Neural cell (in vitro differentiated cells): ENCODE data around the gene RPL36.
"Not testable (repeated sequence)": the region's sequence is repeated elsewhere in the genome, so short reads cannot be mapped to it uniquely, and the experiment has no call there.

Experiments
- CTCF ChIP-seq: fragments of 450-650 bp; IDR thresholded peaks from 2 replicates; pipeline ENCODE4 v1.5.1; 2014; ENCODE audit warnings: antibody characterized with exemption, mild to moderate bottlenecking, moderate library complexity; ENCODE audit not compliant: poor library complexity, severe bottlenecking
- EP300 ChIP-seq: fragments of 450-650 bp; conservative IDR thresholded peaks from 2 replicates; pipeline ENCODE4 v1.6.1; 2014; ENCODE audit warnings: antibody characterized with exemption, mild to moderate bottlenecking, moderate library complexity; ENCODE audit not compliant: poor library complexity, severe bottlenecking
- EZH2 ChIP-seq: fragments of 200-600, 300-800 bp; shearing (Covaris generic), sonication (generic); IDR thresholded peaks from 2 replicates; pipeline ENCODE4 v1.6.1; 2014; ENCODE audit warnings: antibody characterized with exemption, low read length, borderline replicate concordance, mild to moderate bottlenecking; ENCODE audit not compliant: insufficient read depth, poor library complexity, severe bottlenecking
- MXI1 ChIP-seq: fragments of 450-650 bp; conservative IDR thresholded peaks from 2 replicates; pipeline ENCODE4 v1.6.1; 2014; ENCODE audit warnings: antibody characterized with exemption, mild to moderate bottlenecking; ENCODE audit not compliant: poor library complexity, severe bottlenecking
- POLR2AphosphoS5 ChIP-seq: IDR thresholded peaks from 2 replicates; pipeline ENCODE4 v1.6.1; 2012
- RAD21 ChIP-seq: fragments of 450-650 bp; conservative IDR thresholded peaks from 2 replicates; pipeline ENCODE4 v1.6.1; 2014; ENCODE audit warnings: antibody characterized with exemption, mild to moderate bottlenecking, moderate library complexity
- TAF1 ChIP-seq: IDR thresholded peaks from 2 replicates; pipeline ENCODE4 v1.6.1; 2012; ENCODE audit warnings: low read depth

GRCh38 chr19:5688262-5688881 is 1.7 kb upstream of the RPL36 start:
- not testable (repeated sequence) for TF ChIP-seq POLR2AphosphoS5, RAD21, TAF1, CTCF, EZH2, EP300, MXI1
